GM18861 (cell line): Measurements from ENCODE around the gene PDZRN4.
"Not testable (repeated sequence)": the region's sequence is repeated elsewhere in the genome, so short reads cannot be mapped to it uniquely, and the experiment has no call there.

Source experiments
- ATAC-seq: cut with Tn5 transposase; IDR thresholded peaks from one replicate; pipeline ENCODE4 v1.9.1; 2021; ENCODE audit not compliant: unreplicated experiment

The PDZRN4 gene

DNA sequence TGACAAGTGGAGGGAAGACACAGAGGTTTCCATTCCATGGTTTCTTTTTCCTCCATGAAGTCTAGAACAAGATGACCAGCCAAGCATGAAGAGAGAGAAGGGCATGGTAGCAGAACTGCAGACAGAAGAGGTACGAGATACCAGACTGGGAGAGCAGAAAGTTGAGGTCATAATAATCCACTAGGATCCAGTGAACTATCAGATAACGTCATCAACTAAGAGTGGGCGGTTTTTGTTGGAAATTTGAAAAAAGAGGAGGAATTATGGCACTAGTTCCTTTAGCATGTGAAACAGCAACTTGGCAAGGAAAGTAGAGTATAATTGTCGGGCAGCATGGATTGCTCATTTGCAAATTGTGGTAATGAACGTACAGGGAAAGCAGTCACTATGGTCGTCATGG, 357.6 kb downstream of the PDZRN4 start:
- ATAC-seq = no peak

DNA sequence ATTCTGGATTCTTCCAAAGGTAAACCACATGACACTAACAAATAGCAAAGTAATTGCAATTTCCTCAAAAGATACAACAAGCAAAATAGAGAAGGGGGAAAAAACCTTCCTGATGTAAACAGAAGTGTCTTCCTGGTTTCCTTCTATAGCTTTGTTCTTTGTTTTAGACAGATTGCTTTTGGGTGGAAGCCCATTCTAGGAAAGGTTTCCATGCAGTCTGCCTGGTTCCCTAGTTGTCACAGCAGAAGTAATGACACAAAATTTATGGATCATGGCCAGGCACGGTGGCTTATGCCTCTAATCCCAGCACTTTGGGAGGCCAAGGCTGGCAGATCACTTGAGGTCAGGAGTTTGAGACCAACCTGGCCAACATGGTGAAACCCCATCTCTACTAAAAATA, 359.0 kb downstream of the PDZRN4 start:
- not testable (repeated sequence) for ATAC-seq

DNA sequence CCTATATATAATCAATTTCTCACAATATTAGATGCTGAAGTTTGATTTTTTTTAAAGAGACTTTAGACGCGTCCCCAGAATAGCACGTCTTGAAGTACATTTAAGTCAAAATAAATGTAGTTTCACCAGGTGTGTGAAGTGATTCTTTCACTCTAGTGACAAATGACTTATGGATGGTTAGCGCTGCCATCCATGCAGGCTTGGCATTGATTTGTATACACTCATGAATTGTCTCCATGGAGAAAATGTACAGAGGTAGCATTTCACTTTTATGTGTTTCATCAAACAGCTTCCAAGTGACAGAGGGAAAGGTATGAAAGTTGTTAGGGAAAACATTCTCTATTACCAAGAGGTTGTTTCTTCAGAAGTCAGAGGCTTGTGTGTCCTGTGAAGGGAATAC, 360.8 kb downstream of the PDZRN4 start:
- ATAC-seq = no peak

DNA sequence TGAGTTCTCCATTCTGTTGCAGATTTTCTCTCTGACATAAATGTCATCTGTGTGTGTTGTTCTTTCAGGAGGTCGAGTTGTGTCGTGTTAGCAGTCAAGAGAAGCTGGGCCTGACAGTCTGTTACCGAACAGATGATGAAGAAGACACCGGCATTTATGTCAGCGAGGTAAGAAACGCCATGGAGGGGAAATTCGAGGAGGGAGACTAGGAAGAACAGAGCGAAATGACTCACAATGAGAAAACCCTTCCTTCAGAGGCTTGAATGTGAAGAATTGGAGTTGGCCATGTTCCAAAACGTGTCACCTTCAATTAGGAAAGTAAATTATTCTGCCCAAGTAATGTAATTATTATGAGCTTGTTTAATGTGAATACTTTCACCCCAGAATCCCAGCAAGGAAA, 364.5 kb downstream of the PDZRN4 start:
- ATAC-seq = no peak

DNA sequence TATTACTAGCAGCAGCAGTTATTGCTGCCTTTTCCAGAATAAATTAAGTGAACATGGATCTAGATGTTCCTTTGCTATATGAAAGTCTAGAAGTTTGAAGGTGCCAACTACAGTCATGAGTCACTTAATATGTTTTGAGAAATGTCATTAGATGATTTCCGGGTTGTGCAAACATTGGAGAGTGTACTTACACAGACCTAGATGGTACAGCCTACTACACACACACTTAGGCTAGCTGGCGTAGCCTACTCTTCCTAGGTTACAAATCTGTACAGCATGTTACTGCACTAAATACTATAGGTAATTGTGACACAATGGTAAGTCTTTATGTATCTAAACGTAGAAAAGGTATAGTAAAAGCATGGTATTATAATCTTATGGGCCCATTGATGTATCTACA, 368.1 kb downstream of the PDZRN4 start:
- ATAC-seq = no peak

DNA sequence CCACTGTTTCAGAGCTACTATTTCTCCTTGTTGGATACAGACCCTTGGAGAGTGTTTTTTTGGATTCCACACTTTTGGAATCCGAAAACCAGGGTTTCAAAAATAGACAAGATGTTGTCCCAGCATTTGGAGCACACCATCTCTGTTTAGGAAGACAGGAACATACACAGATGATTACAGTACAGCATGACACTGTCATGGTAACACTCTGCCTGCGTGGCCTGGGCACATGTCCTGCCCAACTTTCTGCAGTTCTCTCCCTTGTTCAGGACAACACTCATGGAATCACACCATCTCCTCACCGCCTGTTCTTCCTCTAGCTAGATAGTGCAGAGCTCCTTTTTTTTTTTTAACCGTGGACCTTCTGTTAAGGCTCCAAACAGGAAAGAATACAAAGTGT, 369.2 kb downstream of the PDZRN4 start:
- no peak for ATAC-seq

DNA sequence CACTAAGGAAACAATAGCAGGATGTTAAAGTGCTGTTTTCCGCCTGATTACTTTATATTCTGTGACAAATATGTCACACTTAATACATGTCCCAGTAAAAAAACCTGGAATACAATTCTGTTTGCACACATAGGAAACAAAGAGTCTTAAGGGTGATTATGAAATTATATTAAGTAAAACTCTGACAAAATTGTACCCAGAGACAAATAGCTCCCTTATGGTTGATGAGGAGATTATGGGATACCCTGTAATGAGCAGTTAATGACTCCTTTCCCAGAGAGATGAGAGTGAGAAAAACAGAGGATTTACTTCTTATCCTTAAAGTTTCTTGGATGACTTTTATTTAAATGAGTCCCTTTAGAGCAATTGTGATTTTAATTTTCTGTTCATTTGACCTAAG, 370.6 kb downstream of the PDZRN4 start:
- ATAC-seq = no peak

DNA sequence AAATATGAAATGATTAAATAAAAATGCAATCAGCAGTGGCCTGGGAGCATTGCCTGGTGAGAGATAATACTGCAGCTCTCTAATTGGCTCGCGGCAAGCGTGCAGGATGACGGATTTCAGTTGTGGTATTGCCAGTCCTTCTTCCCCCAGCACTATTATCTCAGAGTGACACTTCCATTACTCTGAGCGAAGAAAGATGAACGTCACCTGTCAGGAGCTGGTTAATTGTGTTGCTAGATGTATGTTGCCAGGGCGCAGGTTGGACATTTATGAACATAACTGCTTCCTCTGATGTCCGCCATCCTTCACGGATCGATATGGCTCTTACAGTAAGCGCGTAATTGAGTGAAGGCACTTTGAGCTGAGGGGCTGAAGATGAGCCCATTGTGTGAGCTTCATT, 374.9 kb downstream of the PDZRN4 start:
- ATAC-seq = no peak

DNA sequence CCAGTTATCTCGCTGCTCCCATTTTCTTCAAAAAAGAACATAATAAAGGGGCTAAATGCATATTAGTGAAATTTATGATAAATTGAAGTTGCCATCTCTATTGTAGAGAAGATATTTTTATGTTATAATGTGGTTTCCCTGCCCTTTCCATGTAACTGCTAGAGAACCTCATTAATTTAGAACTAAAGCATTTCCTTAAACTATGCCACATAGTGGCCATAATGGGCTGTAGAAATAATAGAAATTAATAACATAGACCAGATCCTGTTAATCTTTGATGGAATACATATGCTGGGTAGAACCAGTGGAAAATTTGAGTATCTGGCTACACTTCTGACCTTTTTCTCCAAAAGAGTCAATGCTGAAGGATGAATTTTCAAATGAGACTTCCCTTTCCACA, 376.7 kb downstream of the PDZRN4 start:
- ATAC-seq = no peak

DNA sequence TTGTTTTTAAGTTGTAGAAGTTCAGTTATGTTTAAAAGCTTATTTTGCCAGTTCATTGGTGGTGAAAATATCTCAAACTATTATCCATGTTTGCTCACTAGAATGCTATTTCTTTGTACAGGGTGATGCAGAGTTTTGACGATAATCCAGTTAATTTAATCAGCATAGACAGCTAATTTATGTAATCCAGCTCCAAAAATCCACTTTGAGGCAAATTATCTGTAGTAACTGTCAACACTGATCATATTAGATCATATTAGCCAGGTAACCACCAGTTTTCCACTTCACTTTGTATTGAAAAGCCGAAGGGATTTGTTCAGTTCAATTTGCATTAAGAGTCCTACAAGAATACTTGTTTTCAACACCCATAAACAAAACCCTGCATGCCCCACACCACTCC, 378.6 kb downstream of the PDZRN4 start:
- no peak for ATAC-seq

DNA sequence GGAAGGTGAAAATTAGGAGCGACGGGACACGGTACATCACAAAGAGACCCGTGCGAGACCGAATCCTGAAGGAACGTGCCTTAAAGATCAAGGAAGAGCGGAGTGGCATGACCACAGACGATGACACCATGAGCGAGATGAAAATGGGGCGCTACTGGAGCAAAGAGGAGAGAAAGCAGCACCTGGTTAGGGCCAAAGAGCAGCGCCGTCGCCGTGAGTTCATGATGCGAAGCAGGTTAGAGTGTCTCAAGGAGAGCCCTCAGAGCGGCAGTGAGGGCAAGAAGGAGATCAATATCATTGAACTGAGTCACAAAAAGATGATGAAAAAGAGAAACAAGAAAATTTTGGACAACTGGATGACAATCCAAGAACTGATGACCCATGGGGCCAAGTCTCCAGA, 385.3 kb downstream of the PDZRN4 start:
- ATAC-seq = no peak

DNA sequence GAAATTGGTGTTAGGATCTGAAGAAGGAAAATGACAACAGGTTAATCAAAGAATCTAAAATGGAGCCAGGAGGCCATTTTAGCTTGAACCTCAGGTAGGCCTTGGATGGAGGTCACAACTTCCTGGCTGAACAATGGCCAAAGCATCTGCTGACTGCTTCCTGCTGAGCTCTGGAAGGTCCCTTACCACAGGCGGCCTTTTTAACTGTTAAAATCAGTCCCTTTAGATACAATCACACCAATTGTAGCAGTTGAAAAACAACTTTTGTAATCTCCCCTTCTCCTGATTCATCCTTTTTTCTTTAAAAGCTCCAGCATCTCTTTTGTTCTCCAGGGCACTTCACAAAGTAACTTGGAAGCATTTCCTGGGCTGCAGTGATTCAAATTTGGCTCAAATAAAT, 388.8 kb downstream of the PDZRN4 start:
- no peak for ATAC-seq

DNA sequence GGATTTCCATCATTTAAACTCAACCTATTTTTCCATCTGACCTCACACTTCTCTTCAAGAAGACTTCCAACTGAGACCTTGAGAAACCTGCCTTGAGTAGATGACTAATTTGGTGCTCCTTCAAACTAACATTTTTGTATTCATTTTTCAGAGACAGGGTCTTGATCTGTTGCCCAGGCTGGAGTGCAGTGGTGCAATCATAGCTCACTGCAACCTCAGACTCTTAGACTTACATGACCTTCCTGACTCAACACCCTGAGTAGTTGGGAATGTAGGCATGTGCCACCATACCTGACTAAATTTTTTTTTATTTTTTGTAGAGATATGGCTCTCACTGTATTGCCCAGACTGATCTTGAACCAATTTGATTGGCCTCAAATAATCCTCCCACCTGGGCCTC, 389.9 kb downstream of the PDZRN4 start:
- ATAC-seq = no peak

DNA sequence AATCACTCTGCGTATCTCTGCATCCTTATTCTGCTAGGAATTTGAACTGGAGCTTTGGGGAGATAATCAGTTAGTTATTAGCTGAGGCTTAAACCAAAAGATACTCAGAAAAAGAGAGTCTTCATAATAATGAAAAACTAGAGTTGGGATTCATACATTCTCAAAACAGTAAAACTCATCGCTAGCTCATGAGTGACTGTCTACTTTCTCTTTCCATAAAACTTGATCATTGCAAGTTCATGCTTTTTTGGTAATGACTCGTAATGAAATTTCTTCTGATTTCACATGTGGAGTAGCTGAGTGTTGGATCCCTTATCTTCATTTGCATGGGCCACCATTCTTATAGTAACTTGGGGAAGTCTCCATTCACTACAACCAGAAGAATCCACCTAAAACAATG, 397.7 kb downstream of the PDZRN4 start:
- no peak for ATAC-seq

DNA sequence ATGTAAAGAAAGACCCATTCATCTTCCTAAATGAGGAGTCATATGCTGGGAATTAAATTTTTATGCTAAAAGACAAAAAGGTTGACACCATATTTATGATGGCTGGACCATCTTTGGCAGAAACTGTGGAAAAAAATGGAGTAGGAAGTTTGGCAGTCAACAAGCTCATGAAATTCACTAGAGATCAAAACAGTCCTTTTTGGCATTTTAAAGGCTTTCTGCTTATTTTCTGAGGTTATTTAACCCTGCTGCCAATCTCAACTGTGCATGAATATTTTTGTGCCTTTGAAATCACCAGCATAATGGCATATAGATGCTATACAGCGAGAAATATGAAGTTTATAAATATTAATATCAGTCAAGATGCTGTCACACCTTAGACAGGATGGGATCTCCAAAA, 399.5 kb downstream of the PDZRN4 start:
- ATAC-seq = no peak

DNA sequence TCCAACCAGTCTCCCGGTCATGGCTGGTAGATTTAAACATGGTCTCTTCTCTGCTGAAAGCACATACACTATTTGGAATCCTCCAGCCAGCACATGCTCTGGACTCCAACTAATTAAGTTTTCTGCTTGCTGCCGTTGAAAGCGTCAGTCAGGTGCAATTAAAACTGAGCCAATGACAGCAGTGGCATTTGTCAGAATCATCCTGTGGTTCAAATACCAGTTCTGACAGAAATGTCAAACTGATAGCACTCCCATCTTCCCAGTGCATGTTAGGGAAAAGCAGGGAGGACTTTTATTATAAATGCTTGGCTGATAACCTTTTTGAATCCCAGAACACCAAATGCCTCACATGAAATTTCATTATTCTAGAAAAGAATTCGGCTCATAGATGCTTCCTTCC, 401.8 kb downstream of the PDZRN4 start:
- ATAC-seq = no peak

DNA sequence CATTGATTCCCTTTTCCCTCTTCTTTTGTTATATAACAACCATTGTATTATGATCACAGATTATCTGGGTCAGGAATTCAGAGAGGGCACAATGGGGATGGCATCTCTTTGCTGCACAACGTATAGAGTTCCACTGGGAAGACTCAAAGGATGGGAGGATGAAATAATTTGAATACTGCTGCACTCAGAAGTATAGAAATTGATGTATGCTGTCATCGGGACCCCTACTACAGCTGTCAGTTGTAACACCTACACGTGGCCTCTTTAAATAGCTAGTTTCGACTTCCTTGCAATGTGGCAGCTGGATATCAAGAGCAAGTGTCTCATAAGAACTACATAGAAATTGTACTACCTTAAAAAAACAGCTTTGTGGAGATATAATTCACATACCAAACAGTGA, 408.1 kb downstream of the PDZRN4 start:
- no peak for ATAC-seq

DNA sequence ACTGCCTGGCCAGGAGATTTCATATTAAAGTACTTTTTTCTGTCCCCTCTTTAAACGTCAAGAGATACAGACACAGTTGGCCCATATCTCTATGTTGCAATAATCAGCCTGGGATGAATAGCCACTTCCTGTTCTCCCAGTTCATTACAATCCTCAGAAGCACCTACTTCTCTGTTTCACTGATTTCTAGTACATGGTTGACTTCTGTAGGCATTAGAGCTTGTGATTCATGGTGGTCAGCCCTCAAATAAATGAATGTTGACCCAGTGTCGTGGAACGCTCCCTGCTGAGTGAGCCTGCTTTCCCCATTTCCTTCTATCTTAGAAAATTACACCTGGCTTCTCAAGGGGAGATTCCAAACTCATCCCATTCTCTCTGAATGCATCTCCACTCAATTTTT, 416.7 kb downstream of the PDZRN4 start:
- ATAC-seq = no peak

DNA sequence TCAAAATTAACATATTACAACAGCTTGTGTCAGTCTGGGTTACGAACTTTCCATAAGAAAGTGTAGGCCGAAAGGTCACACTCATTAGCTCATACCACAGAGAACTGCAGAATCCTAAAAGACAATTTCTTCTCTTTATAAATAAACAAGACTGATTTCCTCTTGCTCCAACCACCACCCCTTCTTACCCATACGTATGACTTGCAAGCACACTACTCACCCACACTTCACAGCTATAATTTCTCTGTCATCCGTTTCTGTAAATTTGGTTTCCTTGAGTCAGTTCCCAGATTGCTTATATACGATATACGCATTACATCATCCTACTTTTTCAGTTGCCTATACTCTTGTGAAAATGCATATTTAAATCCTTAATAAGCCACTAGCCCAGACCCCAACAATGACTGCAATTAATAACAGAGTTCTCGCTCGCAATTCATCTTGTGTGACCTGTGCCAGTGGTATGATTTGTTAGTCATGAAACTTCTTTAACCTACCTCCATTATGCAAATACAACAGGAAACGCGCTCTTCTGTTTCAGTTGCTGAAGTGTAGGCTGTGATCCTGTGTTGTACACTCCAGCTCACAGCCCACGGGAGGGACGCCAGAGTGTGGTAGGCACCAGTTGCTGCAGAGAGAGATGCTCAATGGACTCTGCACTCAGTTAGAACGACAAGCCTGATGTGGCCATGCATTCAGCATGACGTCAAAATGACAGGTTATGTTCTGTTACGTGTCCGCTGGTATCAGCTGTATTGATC, 417.6 kb downstream of the PDZRN4 start:
- no peak for ATAC-seq

DNA sequence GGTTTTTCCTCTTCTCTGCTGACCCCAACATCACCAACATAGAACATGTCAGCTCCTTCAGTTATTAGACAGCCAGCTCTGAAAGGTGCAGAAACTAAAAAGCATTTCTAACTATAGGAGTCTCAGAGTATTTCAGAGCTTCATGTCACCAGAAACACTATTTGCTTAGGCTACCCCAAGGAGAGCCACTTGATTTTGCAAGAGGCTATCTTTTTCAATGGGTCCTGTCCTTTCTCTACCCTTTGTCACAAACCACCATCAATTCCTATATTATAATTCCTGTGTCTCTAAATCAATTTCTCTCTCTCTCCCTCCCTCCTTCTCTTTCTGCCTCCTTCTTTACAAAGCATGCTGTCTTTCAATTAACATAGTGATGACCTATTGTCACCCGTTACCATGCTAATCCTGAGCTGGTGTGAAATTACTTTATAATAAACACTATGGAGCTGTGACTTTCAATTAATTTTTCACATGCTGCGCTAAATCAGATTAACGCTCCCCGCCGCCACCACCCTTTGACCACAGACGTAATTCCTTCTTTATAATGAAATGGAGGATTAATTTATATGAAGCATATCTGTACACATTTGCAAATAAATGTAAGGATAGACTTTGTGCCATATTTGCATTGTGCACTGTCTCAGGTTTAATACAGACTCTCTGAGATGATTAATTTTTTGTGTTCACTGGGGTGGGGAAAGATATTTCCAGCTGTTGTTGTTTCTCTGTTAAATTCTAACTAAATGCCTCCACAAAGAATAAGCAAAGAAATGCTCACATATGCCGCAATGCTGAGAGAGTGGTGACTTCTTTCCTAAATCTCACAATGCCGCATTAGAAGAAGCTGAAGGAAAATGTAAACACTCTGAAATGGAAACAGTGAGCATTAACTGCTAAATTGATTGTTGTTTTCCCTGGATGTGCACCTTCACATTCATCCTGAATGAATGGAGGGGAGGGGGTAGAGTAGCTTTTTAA, 418.6 kb downstream of the PDZRN4 start:
- ATAC-seq = no peak

DNA sequence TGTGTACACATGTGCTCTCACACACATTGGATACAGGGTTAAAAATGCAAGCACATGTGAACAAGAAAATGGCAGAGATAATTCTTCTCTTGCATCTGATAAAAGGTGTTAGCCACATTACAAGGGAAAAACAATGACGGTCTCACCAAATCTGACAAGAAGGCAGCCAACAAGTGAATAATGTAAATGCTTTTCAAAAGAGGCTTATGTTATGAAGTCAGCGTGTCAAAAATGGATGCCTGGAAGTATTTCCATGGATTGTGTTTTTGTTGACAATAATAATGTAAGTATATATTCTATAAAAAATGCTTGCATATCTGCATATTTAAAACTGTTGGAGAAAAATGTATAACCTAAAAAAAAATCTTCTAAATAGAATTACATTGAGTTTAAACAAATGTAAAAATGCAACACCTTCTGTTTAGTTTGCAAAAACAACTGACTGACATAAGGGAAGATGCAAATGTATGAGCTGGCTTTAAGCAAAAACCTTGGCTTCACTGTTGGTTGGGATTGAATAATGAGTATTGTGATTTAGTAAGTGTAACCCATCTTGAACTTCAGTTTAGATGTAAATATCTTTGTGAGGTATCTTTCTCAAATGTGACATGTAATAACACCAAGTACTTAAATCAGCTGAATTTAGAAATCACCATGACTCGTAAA, 424.9 kb downstream of the PDZRN4 start:
- ATAC-seq = no peak

DNA sequence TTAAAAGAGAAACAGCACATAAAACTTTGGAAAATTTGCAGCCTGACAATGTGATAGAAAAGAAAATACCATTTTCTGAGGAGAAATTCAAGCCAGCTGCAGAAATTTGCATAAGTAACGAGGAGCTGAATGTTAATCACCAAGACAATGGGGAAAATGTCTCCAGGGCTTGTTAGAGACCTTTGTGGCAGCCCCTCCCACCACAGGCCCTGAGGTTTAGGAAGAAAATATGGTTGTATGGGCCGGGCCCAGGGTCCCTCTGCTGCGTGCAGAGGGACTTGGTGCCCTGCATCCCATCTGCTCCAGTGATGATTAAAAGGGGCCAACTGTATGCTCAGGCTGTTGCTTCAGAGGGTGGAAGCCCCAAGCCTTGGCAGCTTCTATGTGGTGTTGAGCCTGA, 427.1 kb downstream of the PDZRN4 start:
- not testable (repeated sequence) for ATAC-seq
